Fibroblast of villous mesenchyme (primary cell): ENCODE results near the gene GTF3C6. TPM values are rescaled to one million over a fixed set of nuclear protein-coding genes. Genes with fewer than 3 reads are reported as not detected.

Experiments
- DNase-seq: peaks from one replicate; pipeline ENCODE4 v3.0.0-alpha.2; 2010; ENCODE audit warnings: low read depth
- H3K4me3 ChIP-seq: 2 replicates; pipeline ENCODE4 v1.5.1; 2011; ENCODE audit warnings: low read depth, mild to moderate bottlenecking, low read length
- CTCF ChIP-seq: IDR thresholded peaks from 2 replicates; pipeline ENCODE4 v1.5.1; 2012; ENCODE audit warnings: low read depth, mild to moderate bottlenecking, low read length; ENCODE audit not compliant: insufficient read depth
- total RNA-seq: library from RNA; depleted of rRNA; stranded (reverse); fragments of >200 nt; gene quantifications from 2 replicates; pipeline ENCODE4 v1.2.3, GENCODE V29; 2012

The GTF3C6 gene, protein sequence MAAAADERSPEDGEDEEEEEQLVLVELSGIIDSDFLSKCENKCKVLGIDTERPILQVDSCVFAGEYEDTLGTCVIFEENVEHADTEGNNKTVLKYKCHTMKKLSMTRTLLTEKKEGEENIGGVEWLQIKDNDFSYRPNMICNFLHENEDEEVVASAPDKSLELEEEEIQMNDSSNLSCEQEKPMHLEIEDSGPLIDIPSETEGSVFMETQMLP
- total RNA-seq = 47.4 and 65.2 TPM in 2 replicates

GRCh38 chr6:110958329-110959192 lies at the start of gene GTF3C6:
GTF3C6 (plus strand) TSS chr6:110958706; CDS start chr6:110958770, 64 bp downstream.
- peak; percentile 94 for DNase-seq
- H3K4me3 ChIP-seq = peak within 1 kb of the TSS; percentile 84
- TF ChIP-seq CTCF = no peak

GRCh38 chr6:110930781-110931180 lies 27.7 kb upstream of the GTF3C6 start:
- TF ChIP-seq CTCF = no peak
- no peak for DNase-seq
- no peak overlapping the region for H3K4me3 ChIP-seq

DNA sequence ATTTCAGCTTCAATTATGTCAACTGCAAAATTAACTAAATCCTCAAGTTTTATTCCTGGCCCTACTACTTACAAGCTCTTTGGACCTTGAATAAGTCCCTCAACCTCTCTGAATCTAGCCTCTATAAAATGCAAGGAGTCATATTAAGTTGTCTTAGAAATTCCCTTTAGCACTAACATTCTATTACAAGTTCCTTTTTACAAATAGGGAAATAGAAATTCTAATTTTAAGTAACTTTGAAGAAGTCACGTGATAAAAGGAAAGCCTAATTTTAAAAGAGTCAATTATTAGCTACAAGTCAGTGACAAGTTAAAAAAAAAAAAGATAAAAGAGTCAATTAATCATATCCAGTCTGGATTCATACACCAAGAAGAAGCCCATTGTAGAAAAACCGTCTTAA lies 24.6 kb upstream of the GTF3C6 start:
- no peak for TF ChIP-seq CTCF
- DNase-seq = no peak
- no peak overlapping the region for H3K4me3 ChIP-seq

- no peak for DNase-seq
- no peak overlapping the region for H3K4me3 ChIP-seq
- no peak for TF ChIP-seq CTCF
Observed at GRCh38 chr6:110934381-110934898, 24.1 kb upstream of the GTF3C6 start.

GRCh38 chr6:110935171-110935570 lies 23.3 kb upstream of the GTF3C6 start:
- TF ChIP-seq CTCF = no peak
- H3K4me3 ChIP-seq = no peak overlapping the region
- no peak for DNase-seq

GRCh38 chr6:110938171-110938570 lies 20.3 kb upstream of the GTF3C6 start:
- TF ChIP-seq CTCF = no peak
- DNase-seq = no peak

More at GRCh38 chr6:110938171-110938570, 20.3 kb upstream of the GTF3C6 start:
- no peak overlapping the region for H3K4me3 ChIP-seq
